Heart right ventricle (tissue), 16 donors: ENCODE measurements around the gene RAPGEF5. TPM values are rescaled to one million over a fixed set of nuclear protein-coding genes. Genes with fewer than 3 reads are reported as not detected.

Experiments
- ATAC-seq, 8 donors: fragments of 200-7000 bp; cut with Tn5 transposase; one replicate each; pipeline ENCODE4 v1.9.1; 2020; ENCODE audit warnings: mild to moderate bottlenecking in 8 of 8, moderate library complexity in 8 of 8, moderate number of reproducible peaks in 1 of 8
- DNase-seq, 2 donors: peaks; one replicate each; pipeline ENCODE4 v3.0.0-alpha.2; 2020
- H3K27ac ChIP-seq, 10 donors: fragments of 200-600 bp; sonication (generic) in 2 of 10; one replicate each; pipeline versions ENCODE4 v1.5.0 to v1.8.0; 2020 to 2022; ENCODE audit warnings: mild to moderate bottlenecking in 3 of 10
- H3K27me3 ChIP-seq, 7 donors: fragments of 200-600 bp; one replicate each; pipeline ENCODE4 v1.8.0; 2021 to 2022; ENCODE audit warnings: mild to moderate bottlenecking in 2 of 7
- H3K36me3 ChIP-seq, 9 donors: fragments of 200-600 bp; sonication (generic) in 1 of 9; one replicate each; pipeline versions ENCODE4 v1.5.0 to v1.8.0; 2020 to 2022; ENCODE audit warnings: mild to moderate bottlenecking in 2 of 9
- H3K4me1 ChIP-seq, 9 donors: fragments of 200-600 bp; sonication (generic) in 1 of 9; one replicate each; pipeline versions ENCODE4 v1.5.0 to v1.8.0; 2020 to 2022; ENCODE audit warnings: mild to moderate bottlenecking in 4 of 9
- H3K4me3 ChIP-seq, 10 donors: fragments of 200-600 bp; sonication (generic) in 2 of 10; one replicate each; pipeline versions ENCODE4 v1.5.0 to v1.8.0; 2020 to 2022; ENCODE audit warnings: mild to moderate bottlenecking in 7 of 10, moderate library complexity in 2 of 10
- H3K9me3 ChIP-seq, 11 donors: fragments of 200-600 bp in 10 of 11; sonication (generic) in 2 of 11; one replicate each; pipeline versions ENCODE4 v1.5.0 to v1.8.0; 2013 to 2022; ENCODE audit warnings: mild to moderate bottlenecking in 2 of 11, control low read depth in 1 of 11, moderate library complexity in 1 of 11
- CTCF ChIP-seq, 9 donors: fragments of 200-600 bp; sonication (generic) in 2 of 9; IDR thresholded peaks; one replicate each; pipeline versions ENCODE4 v1.5.0 to v1.8.0; 2021 to 2022; ENCODE audit warnings: antibody characterized with exemption in 9 of 9, mild to moderate bottlenecking in 5 of 9, moderate library complexity in 1 of 9
- WGBS, 2 donors: extraction: QIAGEN DNeasy Blood & Tissue Kit; methylation state at CpG; one replicate each; pipeline ENCODE4 v1.1.7; 2013; ENCODE audit warnings: inconsistent platforms in 1 of 2; 5-methylcytosine and 5-hydroxymethylcytosine counted together
- intact Hi-C, 10 donors: fragments of 100-400 bp; cut with DNase I; formaldehyde crosslinking; loops; one replicate each; pipeline versions ENCODE4 v1.11.1 to v1.14.2; 2022
- polyA plus RNA-seq, 2 donors: library from polyadenylated mRNA; stranded (reverse); fragments of 200-250 nt; gene quantifications; one replicate each; pipeline ENCODE4 v1.2.3, GENCODE V29; 2013
- total RNA-seq, 10 donors: library from RNA; stranded (reverse); fragmentation: NEBNext Ultra II Directional in 3 of 10; extraction: Animal tissue kit (Norgen Biotek cat#: 25700) in 3 of 10; gene quantifications; one replicate each; pipeline versions ENCODE4 v1.2.1 to v1.2.4, GENCODE V29; 2021 to 2023
- donor health status: Arrhythmogenic right ventricular cardiomyopathy.
- donor health status: ischemic (EF 13 %, LVEDD 7.1; RV severe dilation, severe dysfunction).
- donor health status: healthy with polysubstance abuse.
- donor health status: DM: no; HTN: yes; CAD: no.
- donor health status: DM: no; HTN: no; CAD: no.
- donor health status: ischemic (EF 25% LVEDD 6.9; RV normal size, moderate dysfunction).
- donor health status: ischemic (EF 25% LVEDD 5.7; RV mildly dilated, moderate dysfunction).
- donor health status: healthy.
- donor health status: DM: yes; HTN: yes; CAD: no.
- donor health status: Ischemic cardiomyopathy.
- donor health status: ischemic (EF 35%, LVEDD 5.7; RV mildly dilated, moderate dysfunction).
- donor health status: nonischemic (EF 11% LVEDD 7.7; RV severe dilation, severe dysfunction).
- donor health status: DM: yes; HTN: yes; CAD: no.
- donor health status: PGD.
- donor health status: ischemic (EF 29% LVEDD 5.4; RV normal size, mild dysfunction).
- donor health status: nonischemic (EF 23%, LVEDD 6.1; RV moderate dilation, normal function).

The RAPGEF5 gene
- total and polyA plus RNA-seq, 12 donors: 4.3 to 33.3 (median 14.3) TPM

- no peaks in the 10 kb centered on the region for H3K27me3 ChIP-seq
- no peak for DNase-seq
- no peak for ATAC-seq
- H3K9me3 ChIP-seq: no peaks in the 10 kb centered on the region
- H3K27ac ChIP-seq: no peak overlapping the region
- H3K36me3 ChIP-seq: no peaks in the 10 kb centered on the region
- H3K4me1 ChIP-seq: no peaks in the 10 kb centered on the region
- no peak overlapping the region for H3K4me3 ChIP-seq
- intact Hi-C loops: no loop called here
- TF ChIP-seq CTCF (IDR thresholded peaks at IDR 0.05): no peak
Observed at GRCh38 chr7:22399091-22399490, 42.1 kb upstream of the RAPGEF5 start.

- no peak overlapping the region for H3K27ac ChIP-seq
- no peak for DNase-seq
- intact Hi-C loops: no loop called here
- no peaks in the 10 kb centered on the region for H3K4me1 ChIP-seq
- ATAC-seq: no peak
- H3K4me3 ChIP-seq: no peak overlapping the region
- WGBS, 2 donors: 56 to 73% methylated on average over 5 of the region's 5 CpGs
- H3K27me3 ChIP-seq: peaks cover 0 to 6% (median 0%) of the 10 kb centered on the region in 7 donors
- no peaks in the 10 kb centered on the region for H3K9me3 ChIP-seq
- TF ChIP-seq CTCF (IDR thresholded peaks at IDR 0.05): no peak
- no peaks in the 10 kb centered on the region for H3K36me3 ChIP-seq
Observed at GRCh38 chr7:22397981-22398380, 41.0 kb upstream of the RAPGEF5 start.

GRCh38 chr7:22395222-22395621 lies 38.3 kb upstream of the RAPGEF5 start:
- intact Hi-C loops: no loop called here
- Histone ChIP-seq H3K27me3 (peaks cover 0 to 7% (median 0%) of the 10 kb centered on the region in 7 donors), H3K27ac (no peak overlapping the region), H3K4me3 (no peak overlapping the region), H3K9me3 (no peaks in the 10 kb centered on the region), H3K4me1 (peaks cover 0 to 5% (median 0%) of the 10 kb centered on the region in 9 donors), H3K36me3 (no peaks in the 10 kb centered on the region)
- ATAC-seq (no peak), DNase-seq (no peak)
- 71 to 74% methylated on average over 6 of the region's 6 CpGs for WGBS, 2 donors
- no peak for TF ChIP-seq CTCF (IDR thresholded peaks at IDR 0.05)

- H3K9me3 ChIP-seq: no peaks in the 10 kb centered on the region
- 91 to 96% methylated on average over 3 of the region's 3 CpGs for WGBS, 2 donors
- H3K4me1 ChIP-seq: peaks cover 0 to 5% (median 0%) of the 10 kb centered on the region in 9 donors
- ATAC-seq (no peak), DNase-seq (no peak)
- intact Hi-C loops: no loop called here
- no peak overlapping the region for H3K4me3 ChIP-seq
- no peak for TF ChIP-seq CTCF (IDR thresholded peaks at IDR 0.05)
- H3K36me3 ChIP-seq: no peaks in the 10 kb centered on the region
- peaks cover 0 to 7% (median 0%) of the 10 kb centered on the region in 7 donors for H3K27me3 ChIP-seq
- no peak overlapping the region for H3K27ac ChIP-seq
Observed at GRCh38 chr7:22394739-22395138, 37.8 kb upstream of the RAPGEF5 start.
